ENCODE data around the gene GCM1. TPM values are rescaled to one million over a fixed set of nuclear protein-coding genes. Genes with fewer than 3 reads are reported as not detected.

The GCM1 gene
- total and polyA plus RNA-seq, 8 donors = 0.05 TPM; not detected in 7

DNA sequence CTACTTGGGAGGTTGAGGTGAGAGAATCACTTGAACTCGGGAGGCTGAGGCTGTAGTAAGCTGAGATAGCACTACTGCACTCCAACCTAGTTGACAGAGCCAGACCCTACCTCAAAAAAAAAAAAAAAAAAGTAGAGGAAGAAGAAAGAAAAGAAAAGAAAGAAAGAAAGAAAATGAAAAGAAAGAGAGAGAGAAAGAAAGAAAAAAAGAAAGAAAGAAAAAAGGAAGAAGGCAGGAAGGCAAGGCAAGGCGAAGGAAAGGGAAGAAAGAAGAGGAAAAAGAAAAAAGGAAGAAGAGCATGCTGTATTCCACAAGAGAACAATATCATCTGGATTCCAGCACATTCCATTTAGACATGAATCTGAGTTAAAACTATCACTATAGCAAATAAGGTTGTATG, 3.8 kb downstream of the GCM1 start:
- no peak for DNase-seq
- Histone ChIP-seq H3K36me3 (no peaks in the 10 kb centered on the region), H3K27ac (no peak overlapping the region), H3K9me3 (no peaks in the 10 kb centered on the region), H3K27me3 (no peaks in the 10 kb centered on the region), H3K4me3 (no peak overlapping the region), H3K4me1 (peaks cover 0 to 18% (median 3%) of the 10 kb centered on the region in 4 donors)
- intact Hi-C loops (cut with DNase I; ENCODE audit: low total_unique reads) = no loop called here
- TF ChIP-seq POLR2A (IDR thresholded peaks at IDR 0.05) (no peak), POLR2AphosphoS5 (IDR thresholded peaks at IDR 0.05) (no peak), EP300 (IDR thresholded peaks at IDR 0.05) (no peak)
- TF ChIP-seq, protein P1, sequence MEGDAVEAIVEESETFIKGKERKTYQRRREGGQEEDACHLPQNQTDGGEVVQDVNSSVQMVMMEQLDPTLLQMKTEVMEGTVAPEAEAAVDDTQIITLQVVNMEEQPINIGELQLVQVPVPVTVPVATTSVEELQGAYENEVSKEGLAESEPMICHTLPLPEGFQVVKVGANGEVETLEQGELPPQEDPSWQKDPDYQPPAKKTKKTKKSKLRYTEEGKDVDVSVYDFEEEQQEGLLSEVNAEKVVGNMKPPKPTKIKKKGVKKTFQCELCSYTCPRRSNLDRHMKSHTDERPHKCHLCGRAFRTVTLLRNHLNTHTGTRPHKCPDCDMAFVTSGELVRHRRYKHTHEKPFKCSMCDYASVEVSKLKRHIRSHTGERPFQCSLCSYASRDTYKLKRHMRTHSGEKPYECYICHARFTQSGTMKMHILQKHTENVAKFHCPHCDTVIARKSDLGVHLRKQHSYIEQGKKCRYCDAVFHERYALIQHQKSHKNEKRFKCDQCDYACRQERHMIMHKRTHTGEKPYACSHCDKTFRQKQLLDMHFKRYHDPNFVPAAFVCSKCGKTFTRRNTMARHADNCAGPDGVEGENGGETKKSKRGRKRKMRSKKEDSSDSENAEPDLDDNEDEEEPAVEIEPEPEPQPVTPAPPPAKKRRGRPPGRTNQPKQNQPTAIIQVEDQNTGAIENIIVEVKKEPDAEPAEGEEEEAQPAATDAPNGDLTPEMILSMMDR (IDR thresholded peaks at IDR 0.05) = no peak
- 90 to 94% (median 92%) methylated on average over 2 of the region's 2 CpGs for WGBS, 5 donors

DNA sequence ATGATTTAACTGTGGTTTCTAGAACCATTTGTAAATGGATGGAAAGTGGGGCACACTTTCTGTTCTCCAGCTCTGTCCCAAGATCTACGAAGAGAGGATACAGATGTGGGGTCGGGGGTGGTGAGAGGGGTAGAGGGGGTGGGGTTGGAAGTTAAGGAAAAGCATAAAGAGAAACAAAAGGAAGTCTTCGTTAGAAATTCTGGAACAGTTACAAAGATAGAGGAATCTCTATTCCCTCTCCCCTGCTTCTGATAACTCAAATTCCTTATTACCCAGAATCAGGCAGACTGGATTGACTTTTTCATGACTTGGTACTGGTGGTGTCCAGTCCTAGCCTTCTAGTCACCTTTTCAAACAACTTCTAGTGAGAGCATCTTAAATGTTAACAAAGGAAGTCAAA, 4.9 kb downstream of the GCM1 start:
- Histone ChIP-seq H3K27ac (no peak overlapping the region), H3K9me3 (no peaks in the 10 kb centered on the region), H3K4me3 (no peak overlapping the region), H3K4me1 (peaks cover 0 to 22% (median 4%) of the 10 kb centered on the region in 4 donors), H3K36me3 (no peaks in the 10 kb centered on the region), H3K27me3 (no peaks in the 10 kb centered on the region)
- 55 to 72% (median 63%) methylated on average over 3 of the region's 3 CpGs for WGBS, 5 donors
- TF ChIP-seq POLR2A (IDR thresholded peaks at IDR 0.05) = no peak
- TF ChIP-seq EP300 (IDR thresholded peaks at IDR 0.05) = no peak
- TF ChIP-seq POLR2AphosphoS5 (IDR thresholded peaks at IDR 0.05) = no peak
- TF ChIP-seq, protein P1 (IDR thresholded peaks at IDR 0.05) = no peak
- no peak for DNase-seq
- intact Hi-C loops (cut with DNase I; ENCODE audit: low total_unique reads) = no loop called here

DNA sequence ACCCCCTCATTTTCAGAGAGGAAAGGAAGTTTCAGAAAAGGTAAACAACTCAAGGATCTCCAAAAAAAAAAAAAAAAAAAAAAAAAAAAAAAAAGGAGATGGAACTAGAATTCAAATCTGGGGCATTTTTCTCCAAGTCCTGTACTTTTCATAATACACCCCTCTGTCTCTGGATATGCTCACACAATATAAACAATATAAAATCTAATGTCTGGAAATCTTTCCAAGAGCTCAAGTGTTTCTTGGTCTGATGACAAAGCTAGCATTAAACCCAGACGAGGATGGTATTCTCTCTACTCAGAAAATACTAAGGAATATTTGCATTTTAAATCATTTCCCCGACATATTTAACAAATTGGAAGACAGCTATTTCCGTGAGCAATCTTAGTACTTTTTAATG, 5.8 kb downstream of the GCM1 start:
- no peaks in the 10 kb centered on the region for H3K36me3 ChIP-seq
- intact Hi-C loops (cut with DNase I; ENCODE audit: low total_unique reads) = no loop called here
- no peak for DNase-seq
- H3K9me3 ChIP-seq = no peaks in the 10 kb centered on the region
- H3K27me3 ChIP-seq = no peaks in the 10 kb centered on the region
- TF ChIP-seq, protein P1 (IDR thresholded peaks at IDR 0.05) = no peak
- no peak for TF ChIP-seq POLR2A (IDR thresholded peaks at IDR 0.05)
- no peak for TF ChIP-seq POLR2AphosphoS5 (IDR thresholded peaks at IDR 0.05)
- TF ChIP-seq EP300 (IDR thresholded peaks at IDR 0.05) = no peak
- peaks cover 0 to 22% (median 4%) of the 10 kb centered on the region in 4 donors for H3K4me1 ChIP-seq
- H3K27ac ChIP-seq = peak overlapping the region in 1 of 5 donors; percentile 36
- 57 to 73% (median 65%) methylated on average over 3 of the region's 3 CpGs for WGBS, 5 donors
- no peak overlapping the region for H3K4me3 ChIP-seq

DNA sequence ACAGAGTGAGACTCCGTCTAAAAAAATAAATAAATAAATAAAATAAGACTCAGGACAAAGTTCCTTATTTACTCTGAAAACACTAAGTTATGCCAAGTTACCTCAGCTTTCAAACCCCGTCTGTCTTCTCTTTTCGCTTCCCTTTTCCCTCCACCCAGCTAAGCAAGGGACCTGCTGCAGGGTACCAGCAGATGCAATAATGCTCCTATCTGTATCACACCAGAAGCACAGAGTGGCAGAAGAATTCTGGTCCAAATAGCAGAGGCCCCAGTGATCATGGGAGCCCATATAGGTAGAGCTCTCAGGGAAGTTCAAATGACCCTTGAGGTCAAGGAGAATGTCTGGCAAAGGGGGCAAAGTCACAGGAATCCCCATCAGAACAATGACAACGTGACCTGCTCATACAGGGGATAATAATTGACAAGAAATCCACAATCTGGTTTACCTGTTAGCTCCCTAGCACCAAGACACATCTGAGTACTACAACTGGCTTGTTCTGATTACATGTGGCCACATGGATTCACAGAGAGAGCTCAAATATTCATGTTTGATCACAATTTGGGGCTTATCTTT, 8.7 kb downstream of the GCM1 start:
- intact Hi-C loops (cut with DNase I; ENCODE audit: low total_unique reads) = no loop called here
- Histone ChIP-seq H3K4me3 (no peak overlapping the region), H3K27ac (no peak overlapping the region), H3K4me1 (peaks cover 0 to 22% (median 4%) of the 10 kb centered on the region in 4 donors), H3K36me3 (no peaks in the 10 kb centered on the region), H3K9me3 (no peaks in the 10 kb centered on the region), H3K27me3 (no peaks in the 10 kb centered on the region)
- no peak for DNase-seq
- TF ChIP-seq EP300 (IDR thresholded peaks at IDR 0.05) (no peak), POLR2AphosphoS5 (IDR thresholded peaks at IDR 0.05) (no peak), POLR2A (IDR thresholded peaks at IDR 0.05) (no peak)
- TF ChIP-seq, protein P1 (IDR thresholded peaks at IDR 0.05) = no peak
- WGBS, 5 donors = 53 to 72% (median 61%) methylated on average over 4 of the region's 4 CpGs

Measured in stomach (tissue), 9 donors.